Measurements from ENCODE around the gene FLT4. TPM values are rescaled to one million over a fixed set of nuclear protein-coding genes. Genes with fewer than 3 reads are reported as not detected.

The FLT4 gene
- total RNA-seq, 6 experiments from 2014 or later, result 5.3 to 15.1 (median 8.0) TPM

GRCh38 chr5:180586204-180586603, 63.2 kb downstream of the FLT4 start:
- DNase-seq (no peak), ATAC-seq (no peak)
- intact Hi-C loops (cut with DNase I), result no loop called here
- 59% methylated on average over 3 of the region's 3 CpGs for WGBS (ENCODE audit: insufficient coverage, low coverage, low lambda C conversion rate, missing lambda C conversion rate)
- Histone ChIP-seq H3K27ac (no peak overlapping the region), H3K9me3 (no peaks in the 10 kb centered on the region), H3K4me1 (peaks cover 0 to 5% (median 0%) of the 10 kb centered on the region in 4 donors), H3K27me3 (peaks cover 0 to 12% of the 10 kb centered on the region in 2 donors), H3K4me3 (no peak overlapping the region), H3K36me3 (no peaks in the 10 kb centered on the region)
- TF ChIP-seq POLR2A (IDR thresholded peaks at IDR 0.05) (no peak), CTCF (IDR thresholded peaks at IDR 0.05) (no peak)

GRCh38 chr5:180583738-180584137, 65.7 kb downstream of the FLT4 start:
- no peaks in the 10 kb centered on the region for H3K27me3 ChIP-seq
- no peaks in the 10 kb centered on the region for H3K9me3 ChIP-seq
- H3K36me3 ChIP-seq, result no peaks in the 10 kb centered on the region
- no peak overlapping the region for H3K27ac ChIP-seq
- no peak overlapping the region for H3K4me3 ChIP-seq
- TF ChIP-seq POLR2A (IDR thresholded peaks at IDR 0.05) (no peak), CTCF (IDR thresholded peaks at IDR 0.05) (no peak)
- no peak for DNase-seq
- 47% methylated on average over 2 of the region's 2 CpGs for WGBS (ENCODE audit: insufficient coverage, low coverage, low lambda C conversion rate, missing lambda C conversion rate)
- no peak for ATAC-seq
- H3K4me1 ChIP-seq, result no peaks in the 10 kb centered on the region
- intact Hi-C loops (cut with DNase I), result no loop called here

- TF ChIP-seq CTCF (IDR thresholded peaks at IDR 0.05), result no peak
- TF ChIP-seq POLR2A (IDR thresholded peaks at IDR 0.05), result no peak
- no peak overlapping the region for H3K4me3 ChIP-seq
- intact Hi-C loops (cut with DNase I), result no loop called here
- WGBS (ENCODE audit: insufficient coverage, low coverage, low lambda C conversion rate, missing lambda C conversion rate), result 74% methylated on average over 6 of the region's 6 CpGs
- ATAC-seq (no peak), DNase-seq (no peak)
- no peaks in the 10 kb centered on the region for H3K4me1 ChIP-seq
- peaks cover 0 to 3% (median 0%) of the 10 kb centered on the region in 4 donors for H3K36me3 ChIP-seq
- H3K9me3 ChIP-seq, result no peaks in the 10 kb centered on the region
- H3K27me3 ChIP-seq, result no peaks in the 10 kb centered on the region
- H3K27ac ChIP-seq, result no peak overlapping the region
These were observed 68.7 kb downstream of the FLT4 start for GRCh38 chr5:180580681-180581080.

GRCh38 chr5:180575571-180575970, 73.8 kb downstream of the FLT4 start:
- ATAC-seq (no peak), DNase-seq (no peak)
- no peaks in the 10 kb centered on the region for H3K9me3 ChIP-seq
- no peak overlapping the region for H3K27ac ChIP-seq
- TF ChIP-seq CTCF (IDR thresholded peaks at IDR 0.05), result no peak
- TF ChIP-seq POLR2A (IDR thresholded peaks at IDR 0.05), result no peak
- peaks cover 0 to 24% (median 5%) of the 10 kb centered on the region in 4 donors for H3K36me3 ChIP-seq
- 88% methylated on average over 2 of the region's 2 CpGs for WGBS (ENCODE audit: insufficient coverage, low coverage, low lambda C conversion rate, missing lambda C conversion rate)
- H3K4me3 ChIP-seq, result no peak overlapping the region
- intact Hi-C loops (cut with DNase I), result no loop called here
- H3K4me1 ChIP-seq, result no peaks in the 10 kb centered on the region
- H3K27me3 ChIP-seq, result no peaks in the 10 kb centered on the region

- TF ChIP-seq CTCF (IDR thresholded peaks at IDR 0.05) (no peak), POLR2A (IDR thresholded peaks at IDR 0.05) (no peak)
- peaks cover 0 to 48% (median 8%) of the 10 kb centered on the region in 4 donors for H3K36me3 ChIP-seq
- intact Hi-C loops (cut with DNase I), result no loop called here
- H3K9me3 ChIP-seq, result no peaks in the 10 kb centered on the region
- no peak for ATAC-seq
- no peaks in the 10 kb centered on the region for H3K4me1 ChIP-seq
- no peak for DNase-seq
- WGBS (ENCODE audit: insufficient coverage, low coverage, low lambda C conversion rate, missing lambda C conversion rate), result 81% methylated on average over 8 of the region's 8 CpGs
- no peak overlapping the region for H3K27ac ChIP-seq
- H3K4me3 ChIP-seq, result no peak overlapping the region
- no peaks in the 10 kb centered on the region for H3K27me3 ChIP-seq
These were observed 80.5 kb downstream of the FLT4 start for GRCh38 chr5:180568914-180569313.

Measured in right lobe of liver (tissue), 6 donors.